ENCODE results near the gene MCRS1. TPM values are rescaled to one million over a fixed set of nuclear protein-coding genes. Genes with fewer than 3 reads are reported as not detected.

MCRS1 gene
- total RNA-seq, 1 donor from 2014 or later: 62.7 TPM

GRCh38 chr12:49552014-49552413, 15.9 kb downstream of the MCRS1 start:
- no peak for FAIRE-seq
- Histone ChIP-seq H3K4me3 (ENCODE audit: low read depth, low read length) (no peak overlapping the region), H3K27me3 (ENCODE audit: control insufficient read depth, insufficient read depth, low read length) (peaks cover 8% of the 10 kb centered on the region), H3K36me3 (ENCODE audit: control insufficient read depth, insufficient read depth, low read length) (peaks cover 2% of the 10 kb centered on the region)
- no peak for TF ChIP-seq CTCF (IDR thresholded peaks at IDR 0.05; ENCODE audit: insufficient read depth, low read length, severe bottlenecking)
- peak; percentile 33 for DNase-seq (ENCODE audit: low read depth)

DNA sequence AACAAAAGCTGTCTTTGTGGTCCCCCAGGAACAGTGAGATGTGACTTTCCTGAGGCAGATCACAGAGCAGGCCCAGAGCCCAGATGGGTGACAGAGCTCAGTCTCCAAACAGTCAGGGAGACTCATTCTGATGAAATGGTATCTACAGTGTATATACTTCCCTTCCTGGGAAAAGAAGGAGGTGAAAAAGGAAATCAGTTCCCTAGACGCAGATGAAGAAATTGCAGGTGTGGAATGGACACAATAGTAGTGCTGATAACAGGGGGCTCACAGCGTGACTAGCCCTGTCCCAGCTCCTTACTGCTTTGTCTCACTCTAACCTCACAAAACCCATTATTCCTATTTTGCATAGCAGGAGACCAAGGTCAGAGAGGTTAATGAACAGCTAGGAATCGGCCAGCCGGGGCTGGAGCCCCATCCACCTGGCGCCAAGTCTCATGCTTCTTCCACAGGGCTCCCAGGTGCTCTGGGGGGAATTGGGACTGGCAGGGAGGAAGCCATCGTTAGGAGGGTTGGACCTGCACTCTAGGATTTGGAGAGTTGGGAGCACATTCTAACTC, 17.2 kb downstream of the MCRS1 start:
- no peak for TF ChIP-seq CTCF (IDR thresholded peaks at IDR 0.05; ENCODE audit: insufficient read depth, low read length, severe bottlenecking)
- Histone ChIP-seq H3K4me3 (ENCODE audit: low read depth, low read length) (no peak overlapping the region), H3K27me3 (ENCODE audit: control insufficient read depth, insufficient read depth, low read length) (peaks cover 8% of the 10 kb centered on the region), H3K36me3 (ENCODE audit: control insufficient read depth, insufficient read depth, low read length) (no peaks in the 10 kb centered on the region)
- peak; percentile 50 for FAIRE-seq
- no peak for DNase-seq (ENCODE audit: low read depth)

DNA sequence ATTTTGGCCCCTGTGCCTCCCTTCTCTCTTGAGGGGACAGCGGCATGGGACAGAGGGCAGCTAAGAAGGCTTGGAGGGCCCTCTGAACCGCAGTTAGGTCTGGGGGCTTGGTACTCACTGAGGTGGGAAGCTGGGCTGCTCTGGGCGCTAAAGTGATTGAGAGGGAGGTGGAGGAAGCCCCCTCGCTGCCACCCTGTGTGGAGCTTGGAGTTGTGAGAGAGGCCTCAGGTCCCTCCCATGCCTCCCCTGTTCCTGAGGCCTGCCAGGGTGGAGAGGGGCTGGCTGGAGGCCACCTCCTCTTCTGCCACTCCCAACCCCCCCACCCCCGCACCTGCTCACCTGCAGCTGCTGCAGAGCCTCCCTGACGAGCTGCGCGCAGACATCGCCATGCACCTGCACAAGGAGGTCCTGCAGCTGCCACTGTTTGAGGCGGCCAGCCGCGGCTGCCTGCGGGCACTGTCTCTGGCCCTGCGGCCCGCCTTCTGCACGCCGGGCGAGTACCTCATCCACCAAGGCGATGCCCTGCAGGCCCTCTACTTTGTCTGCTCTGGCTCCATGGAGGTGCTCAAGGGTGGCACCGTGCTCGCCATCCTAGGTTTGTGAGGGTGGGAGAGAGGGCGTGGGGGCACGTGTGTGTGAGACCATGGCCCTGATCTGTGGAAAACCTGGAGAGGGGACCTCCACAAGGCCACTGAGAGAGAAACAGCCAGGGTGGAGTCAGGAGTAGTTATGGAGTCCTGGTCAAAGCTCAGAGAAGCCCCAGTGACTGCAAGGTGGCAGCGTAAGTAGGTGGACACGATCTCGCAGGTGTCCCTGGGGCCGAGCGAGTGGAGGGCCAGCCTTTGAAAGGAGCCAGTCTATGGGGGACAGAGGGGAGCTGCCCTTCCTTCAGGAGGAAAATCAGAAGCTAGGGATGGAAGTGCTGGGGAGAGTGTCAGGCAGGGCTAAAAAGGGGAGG, 17.9 kb downstream of the MCRS1 start:
- FAIRE-seq (no peak), DNase-seq (ENCODE audit: low read depth) (no peak)
- Histone ChIP-seq H3K4me3 (ENCODE audit: low read depth, low read length) (no peak overlapping the region), H3K27me3 (ENCODE audit: control insufficient read depth, insufficient read depth, low read length) (peaks cover 8% of the 10 kb centered on the region), H3K36me3 (ENCODE audit: control insufficient read depth, insufficient read depth, low read length) (no peaks in the 10 kb centered on the region)
- no peak for TF ChIP-seq CTCF (IDR thresholded peaks at IDR 0.05; ENCODE audit: insufficient read depth, low read length, severe bottlenecking)

DNA sequence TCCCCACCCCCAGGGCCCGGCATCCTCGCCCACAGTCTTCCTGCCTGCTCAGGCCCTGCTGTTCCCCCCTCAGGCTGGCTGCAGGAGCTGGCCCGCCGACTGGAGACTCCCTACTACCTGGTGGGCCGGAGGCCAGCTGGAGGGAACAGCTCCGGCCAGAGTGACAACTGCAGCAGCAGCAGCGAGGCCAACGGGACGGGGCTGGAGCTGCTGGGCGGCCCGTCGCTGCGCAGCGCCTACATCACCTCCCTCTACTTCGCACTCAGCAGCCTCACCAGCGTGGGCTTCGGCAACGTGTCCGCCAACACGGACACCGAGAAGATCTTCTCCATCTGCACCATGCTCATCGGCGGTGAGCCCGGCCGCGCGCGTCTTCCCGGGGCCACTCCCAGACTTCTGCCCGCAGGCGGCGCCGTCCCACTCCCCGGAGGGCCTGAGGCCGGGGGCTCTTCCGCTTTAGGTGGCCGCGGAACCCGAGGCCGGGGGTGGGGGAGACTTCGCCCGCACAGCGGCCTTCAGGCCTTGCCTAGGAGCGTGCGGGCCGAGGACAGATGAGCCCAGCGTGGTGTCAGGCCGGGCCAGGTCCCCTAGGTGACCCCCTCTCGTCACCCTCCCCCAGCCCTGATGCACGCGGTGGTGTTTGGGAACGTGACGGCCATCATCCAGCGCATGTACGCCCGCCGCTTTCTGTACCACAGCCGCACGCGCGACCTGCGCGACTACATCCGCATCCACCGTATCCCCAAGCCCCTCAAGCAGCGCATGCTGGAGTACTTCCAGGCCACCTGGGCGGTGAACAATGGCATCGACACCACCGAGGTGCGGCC, 18.9 kb downstream of the MCRS1 start:
- no peak for DNase-seq (ENCODE audit: low read depth)
- FAIRE-seq: no peak
- peaks cover 11% of the 10 kb centered on the region for H3K27me3 ChIP-seq (ENCODE audit: control insufficient read depth, insufficient read depth, low read length)

GRCh38 chr12:49548481-49548821, 19.5 kb downstream of the MCRS1 start:
- Histone ChIP-seq H3K36me3 (ENCODE audit: control insufficient read depth, insufficient read depth, low read length) (no peaks in the 10 kb centered on the region), H3K4me3 (ENCODE audit: low read depth, low read length) (no peak overlapping the region), H3K27me3 (ENCODE audit: control insufficient read depth, insufficient read depth, low read length) (peaks cover 11% of the 10 kb centered on the region)
- no peak for TF ChIP-seq CTCF (IDR thresholded peaks at IDR 0.05; ENCODE audit: insufficient read depth, low read length, severe bottlenecking)
- FAIRE-seq: no peak
- no peak for DNase-seq (ENCODE audit: low read depth)

More for the DNA sequence above, 18.9 kb downstream of the MCRS1 start:
- H3K36me3 ChIP-seq (ENCODE audit: control insufficient read depth, insufficient read depth, low read length): no peaks in the 10 kb centered on the region
- peak; percentile 26 for TF ChIP-seq CTCF (IDR thresholded peaks at IDR 0.05; ENCODE audit: insufficient read depth, low read length, severe bottlenecking)
- peak overlapping the region; percentile 4 for H3K4me3 ChIP-seq (ENCODE audit: low read depth, low read length)
